NCI-H524 (cell line): ENCODE measurements around the gene BBC3.

Experiments
- DNase-seq, 2 experiments: peaks; one replicate each; lab custom pipeline; 2025; lab: John Stamatoyannopoulos, UW

Gene BBC3

DNA sequence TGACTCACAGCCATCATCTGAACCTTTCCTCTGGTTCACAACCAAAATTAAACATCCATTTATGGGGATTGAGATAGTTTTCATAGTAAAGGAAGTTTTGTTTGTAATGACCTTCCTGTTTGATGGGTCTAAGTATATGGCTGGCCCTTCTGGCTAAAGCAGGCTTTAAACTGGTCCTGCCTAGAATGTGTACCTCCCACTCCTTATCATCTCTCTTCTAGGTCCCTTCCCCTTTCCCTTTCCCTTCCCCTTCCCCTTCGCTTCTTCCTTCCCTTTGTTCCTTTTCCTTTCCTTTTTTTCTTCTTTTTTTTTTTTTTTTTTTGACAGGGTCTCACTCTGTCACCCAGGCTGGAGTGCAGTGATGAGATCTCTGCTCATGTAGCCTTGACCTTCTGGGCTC is 35.6 kb downstream of the BBC3 start:
- DNase-seq, result no peak

DNA sequence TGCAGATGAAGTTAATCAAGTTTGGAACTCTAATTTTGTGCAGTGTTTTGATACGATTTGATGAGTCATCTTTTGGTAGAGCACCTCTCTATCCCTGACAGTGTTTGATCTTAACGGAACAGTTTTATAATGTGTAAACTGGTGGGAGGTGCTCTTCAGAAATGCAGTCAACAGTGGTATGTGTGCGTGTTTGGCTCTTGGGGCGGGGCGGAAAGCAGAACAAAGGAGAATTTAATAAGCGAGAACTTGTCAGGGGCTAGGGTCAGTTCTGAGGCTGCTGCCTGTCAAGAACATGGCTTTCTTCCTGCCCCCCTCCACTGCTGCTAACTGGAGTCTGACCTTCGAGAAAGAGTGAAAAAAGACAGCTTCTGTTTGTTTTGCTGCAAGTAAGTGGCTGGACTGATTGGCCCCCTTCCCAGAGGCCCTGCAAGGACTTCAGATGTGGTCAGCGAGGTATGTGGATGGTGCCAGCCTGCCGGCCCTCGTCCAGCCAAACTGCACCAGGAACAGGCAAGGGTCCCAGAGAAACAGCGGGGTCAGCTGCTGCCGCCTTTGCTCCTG is 40.8 kb downstream of the BBC3 start:
- DNase-seq, result no peak

DNA sequence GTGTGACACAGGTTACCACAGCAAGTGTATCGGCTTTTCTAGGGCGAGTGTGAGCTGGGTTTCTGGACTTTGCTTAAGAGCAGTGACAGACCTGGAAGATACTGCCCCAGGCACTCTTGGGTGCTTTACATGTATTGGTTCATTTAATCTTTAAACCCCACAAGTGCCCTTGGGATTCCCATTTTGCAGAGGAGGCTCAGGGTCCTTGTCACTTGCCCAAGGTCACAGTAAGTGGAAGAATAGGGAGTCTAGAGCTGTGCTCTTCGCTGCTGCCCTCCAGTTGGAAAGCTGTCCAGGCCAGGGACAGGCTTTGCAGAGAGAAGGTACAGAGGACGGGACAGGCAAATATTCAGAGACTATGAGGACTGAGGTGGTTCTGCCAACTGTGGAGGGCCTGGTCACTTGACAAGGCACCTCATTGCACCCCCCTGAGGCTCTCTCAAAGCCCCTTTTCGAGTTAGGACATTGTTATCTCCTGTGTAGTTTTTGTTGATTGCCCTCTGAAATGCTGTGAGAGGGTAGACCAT is 42.4 kb downstream of the BBC3 start:
- no peak for DNase-seq

DNA sequence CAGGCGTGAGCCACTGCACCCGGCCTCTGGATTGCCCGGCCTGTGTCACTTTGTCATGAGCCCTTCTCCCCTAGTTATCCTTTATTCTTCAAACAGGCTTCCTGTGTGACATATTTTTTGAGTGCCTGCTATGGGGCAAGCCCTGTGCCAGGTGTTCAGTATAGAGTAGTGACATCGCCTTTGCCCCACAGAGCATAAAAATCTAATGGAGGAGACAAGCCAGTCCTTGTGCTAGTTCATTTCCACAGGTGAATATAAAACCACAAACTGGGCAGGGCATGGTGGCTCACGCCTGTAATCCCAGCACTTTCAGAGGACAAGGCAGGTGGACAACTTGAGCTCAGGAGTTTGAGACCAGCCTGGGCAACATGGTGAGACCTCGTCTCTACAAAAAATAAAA is 43.2 kb downstream of the BBC3 start:
- no peak for DNase-seq

DNA sequence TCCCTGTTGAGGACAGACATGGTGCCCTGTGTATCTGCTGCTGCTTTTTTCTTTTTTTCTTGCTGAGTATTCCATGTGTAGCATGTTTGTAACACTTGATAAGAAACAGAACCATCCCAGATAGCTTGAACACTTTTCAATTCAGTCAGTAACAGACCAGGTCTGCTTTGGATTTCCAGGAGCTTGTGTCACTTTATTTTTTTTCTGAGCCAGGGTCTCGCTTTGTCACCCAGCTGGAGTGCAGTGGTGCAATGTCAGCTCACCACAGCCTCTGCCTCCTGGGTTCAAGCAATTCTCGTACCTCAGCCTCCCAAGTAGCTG is 43.7 kb downstream of the BBC3 start:
- DNase-seq, result no peak

DNA sequence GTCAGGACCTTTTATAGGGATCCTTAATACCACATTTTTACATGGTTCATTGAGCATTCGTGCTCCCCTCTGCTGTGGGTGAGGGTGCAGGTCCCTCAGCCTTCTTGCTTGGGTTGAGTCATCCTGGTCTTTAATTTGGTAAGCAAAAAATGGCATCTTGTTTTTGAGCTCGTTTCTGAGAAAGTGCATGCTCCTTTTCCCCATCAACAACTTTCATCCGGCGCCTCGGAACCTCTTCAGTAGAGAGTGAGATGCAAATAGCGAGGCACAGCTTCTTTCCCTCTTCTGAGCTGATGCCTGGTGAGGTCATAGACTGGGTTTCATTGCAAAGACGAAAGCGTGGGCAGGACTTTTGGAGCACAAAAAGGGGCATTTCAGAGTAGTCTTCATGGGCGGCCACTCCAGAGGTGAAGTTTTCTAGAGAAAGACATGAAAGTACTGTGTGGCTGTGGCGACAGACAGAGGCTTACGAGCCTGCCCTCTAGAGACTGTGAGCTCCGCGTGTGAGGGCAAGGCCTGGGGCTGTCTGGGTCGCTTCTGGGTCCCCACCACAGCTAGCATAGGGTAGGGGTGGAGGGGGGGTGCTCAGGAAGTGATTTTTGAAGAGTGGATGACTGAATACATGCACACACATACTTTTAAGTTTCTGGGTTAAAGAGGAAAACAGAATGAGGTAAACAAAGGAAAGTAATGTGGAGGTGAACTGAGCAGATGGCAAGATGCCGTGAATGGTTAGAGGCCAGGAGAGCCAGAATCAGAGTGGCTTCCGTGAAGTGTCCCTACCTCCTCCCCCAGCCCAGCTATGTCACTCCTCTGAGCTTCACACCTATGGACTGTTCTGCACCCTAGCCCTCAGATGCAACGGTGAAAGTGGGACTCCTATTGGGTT is 44.3 kb downstream of the BBC3 start:
- DNase-seq, result no peak

DNA sequence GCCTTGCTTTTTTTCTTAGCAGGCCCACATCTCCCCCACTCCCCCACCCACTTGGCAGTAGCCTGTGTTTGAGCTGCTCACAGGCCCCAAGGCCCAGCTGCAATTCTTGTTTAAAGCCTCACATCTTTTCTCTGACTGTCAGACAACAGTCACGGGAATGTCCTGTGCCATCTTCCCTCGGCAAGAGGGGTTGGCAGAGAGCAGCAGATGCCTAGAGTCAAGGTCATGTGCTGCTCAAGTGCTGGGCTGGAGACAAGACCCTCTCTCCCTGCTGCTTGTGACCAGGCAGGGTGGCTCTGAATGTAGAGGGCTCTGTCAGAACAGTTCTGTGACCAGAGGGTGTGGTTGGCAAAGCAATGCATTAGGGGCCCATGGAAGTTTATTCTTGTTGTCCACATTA is 47.4 kb downstream of the BBC3 start:
- DNase-seq, result no peak

DNA sequence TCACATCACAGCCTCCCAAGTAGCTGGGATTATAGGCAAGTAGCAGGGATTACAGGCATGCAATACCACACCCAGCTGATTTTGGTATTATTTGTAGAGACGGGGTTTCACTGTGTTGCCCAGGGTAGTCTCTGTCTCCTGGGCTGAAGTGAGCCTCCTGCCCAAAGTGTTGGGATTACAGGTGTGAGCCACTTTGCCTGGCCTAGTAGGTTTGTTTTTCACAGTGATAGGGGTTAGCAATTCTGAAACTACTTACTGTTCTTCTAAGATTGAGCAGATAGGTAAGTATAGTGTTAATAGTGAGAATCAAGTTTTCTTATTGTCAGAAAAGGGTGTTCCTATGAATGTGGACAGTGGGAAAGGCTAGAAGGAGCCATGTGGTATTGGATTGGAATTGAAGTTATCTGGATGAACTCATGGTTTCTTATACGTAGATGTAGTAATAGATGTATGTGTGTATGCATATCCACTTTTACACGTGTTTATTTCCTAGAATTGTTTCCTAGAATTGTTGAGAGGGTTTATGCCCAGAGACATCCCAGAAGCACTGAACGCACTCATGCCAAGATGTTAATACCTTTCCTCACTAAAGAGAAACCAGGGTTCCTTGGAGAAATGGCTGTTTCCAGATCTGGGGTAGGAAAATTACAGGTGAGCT is 51.2 kb downstream of the BBC3 start:
- no peak for DNase-seq

DNA sequence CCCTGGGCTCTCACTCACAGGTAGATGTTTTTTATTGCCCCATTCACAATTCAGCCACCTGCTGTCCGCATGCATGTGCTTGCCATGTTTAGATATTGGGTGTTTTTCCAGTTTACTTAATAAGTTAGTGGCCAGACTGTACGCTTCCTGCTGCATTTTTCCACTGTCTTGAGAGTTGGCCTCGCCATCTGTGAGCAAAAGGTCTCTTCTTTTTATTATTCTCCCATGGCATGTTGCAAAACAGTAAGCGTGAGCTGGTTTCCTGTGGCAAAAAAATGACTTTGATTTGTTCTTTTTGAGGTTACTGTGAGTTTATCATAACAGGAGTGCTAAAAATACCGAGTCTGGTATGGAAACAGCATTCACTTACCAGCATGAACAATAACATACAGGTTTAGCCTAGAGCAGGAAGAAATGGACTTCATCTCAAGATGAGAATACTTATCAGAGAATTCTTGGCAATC is 54.3 kb downstream of the BBC3 start:
- DNase-seq, result no peak

DNA sequence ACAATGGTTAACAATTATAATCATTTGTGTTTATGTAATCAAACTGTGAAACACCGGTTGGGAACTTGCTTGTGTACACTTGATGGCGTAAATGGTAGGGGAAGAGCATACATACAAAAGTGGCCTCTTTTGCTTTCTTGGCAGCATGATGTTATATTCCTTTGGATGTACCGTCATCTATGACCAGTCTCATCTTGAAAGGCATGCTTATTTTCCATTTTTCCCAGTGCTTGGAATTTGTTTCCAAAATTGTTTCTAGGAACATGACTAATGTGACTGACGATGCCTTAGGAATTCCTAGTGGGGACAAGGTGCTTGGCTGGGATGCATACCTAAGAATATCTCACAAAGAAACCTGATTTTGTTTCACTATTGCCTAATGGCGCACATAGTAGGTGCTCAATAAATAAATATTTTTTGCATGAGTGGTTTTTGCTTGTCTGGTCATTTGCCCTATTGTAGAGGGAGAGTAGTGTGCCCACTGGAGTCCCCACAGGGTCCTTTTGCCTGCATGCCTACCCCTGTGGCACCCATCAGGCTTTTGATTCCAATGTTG is 54.9 kb downstream of the BBC3 start:
- DNase-seq, result no peak

DNA sequence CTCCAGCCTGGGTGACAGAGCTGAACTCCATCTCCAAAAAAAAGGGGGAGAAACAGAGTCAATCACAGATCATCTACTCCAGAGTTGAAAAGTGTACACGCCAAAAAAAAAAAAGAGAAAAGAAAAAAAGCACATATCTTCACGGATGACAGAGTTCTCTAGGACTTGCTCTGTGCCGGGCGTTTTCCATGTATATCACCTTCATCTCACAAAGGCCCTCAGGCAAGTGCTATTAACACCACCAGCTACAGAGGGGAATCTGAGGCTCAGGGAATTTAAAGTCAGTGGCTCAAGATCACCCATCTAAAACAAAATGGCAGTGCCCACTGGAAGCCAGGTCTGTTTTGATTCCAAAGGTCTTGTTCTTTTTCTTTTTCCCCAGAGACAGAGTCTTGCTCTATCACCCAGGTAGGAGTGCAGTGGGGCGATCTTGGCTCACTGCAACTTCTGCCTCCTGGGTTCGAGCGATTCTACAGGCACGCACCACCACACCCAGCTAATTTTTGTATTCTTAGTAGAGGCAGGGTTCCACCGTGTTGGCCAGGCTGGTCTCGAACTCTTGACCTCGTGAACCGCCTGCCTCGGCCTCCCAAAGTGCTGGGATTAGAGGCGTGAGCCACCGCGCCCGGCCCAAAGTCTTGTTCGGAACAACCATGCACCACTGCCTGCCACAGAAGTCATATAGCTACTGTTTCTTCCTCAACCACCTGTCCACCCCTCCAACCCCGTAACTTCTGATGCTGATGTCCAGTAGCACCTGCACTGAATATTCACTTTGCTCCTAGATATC is 58.1 kb downstream of the BBC3 start:
- DNase-seq, result no peak
